ENCODE measurements around the gene FAM193B.

- TF ChIP-seq CTCF (IDR thresholded peaks at IDR 0.05) (no peak), EZH2 (IDR thresholded peaks at IDR 0.05; ENCODE audit: borderline replicate concordance, insufficient read depth, low read depth, low read length, poor library complexity, severe bottlenecking) (no peak)
Measured at GRCh38 chr5:177508837-177509236, 45.5 kb downstream of the FAM193B start.
